BJ (cell line): ENCODE results near the gene CHML. TPM values are rescaled to one million over a fixed set of nuclear protein-coding genes. Genes with fewer than 3 reads are reported as not detected.

ENCODE experiments used
- CTCF ChIA-PET: fragments of 350-600 bp; formaldehyde crosslinking; extraction: SDS; loops from one replicate; lab custom pipeline; 2021; ENCODE audit warnings: antibody characterized with exemption, inconsistent platforms; lab: Yijun Ruan, JAX
- POLR2A ChIA-PET: fragments of 300-600 bp; sonication (Branson Sonifier 250); formaldehyde crosslinking; extraction: SDS; loops from one replicate; lab custom pipeline; 2021; ENCODE audit warnings: antibody characterized with exemption; lab: Charles Lee
- DNase-seq: peaks from one replicate; pipeline ENCODE4 v3.0.0-alpha.2; 2011; ENCODE audit warnings: low read depth
- H3K27me3 ChIP-seq: 2 replicates; pipeline ENCODE4 v1.6.0; 2011; ENCODE audit warnings: low read length; ENCODE audit not compliant: control insufficient read depth, insufficient read depth
- H3K36me3 ChIP-seq: 2 replicates; pipeline ENCODE4 v1.5.1; 2011; ENCODE audit warnings: low read length; ENCODE audit not compliant: control insufficient read depth, insufficient read depth
- H3K4me3 ChIP-seq: 2 replicates; pipeline ENCODE4 v1.5.1; 2011; ENCODE audit warnings: low read depth, mild to moderate bottlenecking, control low read depth, low read length
- CTCF ChIP-seq: IDR thresholded peaks from 2 replicates; pipeline ENCODE4 v1.5.1; 2011; ENCODE audit warnings: low read depth, mild to moderate bottlenecking, control low read depth, inconsistent platforms, low read length, moderate library complexity; ENCODE audit not compliant: insufficient read depth
- polyA plus RNA-seq: library from polyadenylated mRNA; depleted of rRNA; stranded (reverse); fragments of >200 nt; gene quantifications from 2 replicates; pipeline ENCODE4 v1.2.3, GENCODE V29; 2011

The CHML gene
- polyA plus RNA-seq, 1 experiment: 8.4 TPM

DNA sequence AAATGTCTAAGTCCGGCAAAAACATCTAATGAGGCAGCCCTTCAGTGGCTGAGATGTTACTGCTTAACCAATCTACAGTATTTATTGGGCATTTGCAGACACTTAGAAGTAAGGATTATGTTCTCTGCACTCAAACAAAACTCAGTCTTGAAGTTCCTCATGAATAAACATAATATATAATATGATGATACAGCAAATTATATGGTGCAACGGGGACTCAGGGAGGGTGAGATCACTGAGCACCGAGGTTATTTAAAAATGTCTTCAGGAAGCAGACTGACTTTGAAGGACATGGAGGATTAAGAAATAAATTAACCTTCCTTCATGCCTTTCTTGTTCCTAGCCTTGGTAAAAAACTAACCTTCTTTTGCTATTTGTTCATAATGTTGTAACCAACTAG lies 39.8 kb upstream of the CHML start:
- POLR2A ChIA-PET: no interaction called here

DNA sequence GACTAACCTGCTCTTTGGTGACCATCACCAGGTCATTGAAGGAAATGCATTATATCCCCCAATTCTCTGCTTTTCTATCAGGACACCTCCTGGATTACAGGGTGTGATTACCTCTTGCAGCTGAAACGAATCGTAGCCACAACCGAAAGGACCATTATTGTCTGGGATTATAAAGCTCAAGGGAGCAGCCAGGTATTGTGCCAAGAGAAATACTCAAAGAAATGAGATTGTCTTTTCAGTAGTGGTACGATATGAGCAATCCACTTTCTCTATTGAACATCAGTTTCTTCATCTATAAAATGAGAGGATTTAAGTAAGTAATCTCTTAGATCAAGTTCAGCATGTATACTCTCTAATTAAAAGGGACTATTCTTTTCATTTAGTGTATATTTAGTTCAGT lies 39.2 kb upstream of the CHML start:
- TF ChIP-seq CTCF: no peak
- ChIA-PET POLR2A (no interaction called here), CTCF (interaction anchor here (0.9 kb wide), 2 partner anchors 23 to 38 kb away, joined by 3 read pairs; no protein-coding TSS in a partner anchor)
- Histone ChIP-seq H3K4me3 (no peak overlapping the region), H3K36me3 (no peaks in the 10 kb centered on the region), H3K27me3 (peaks cover 3% of the 10 kb centered on the region)
- DNase-seq: no peak

More for the DNA sequence above, 39.8 kb upstream of the CHML start:
- H3K4me3 ChIP-seq: no peak overlapping the region
- H3K36me3 ChIP-seq: no peaks in the 10 kb centered on the region
- TF ChIP-seq CTCF: no peak
- CTCF ChIA-PET: interaction anchor here (0.9 kb wide), 1 partner anchor 38 kb away, joined by 3 read pairs; no protein-coding TSS in a partner anchor
- DNase-seq: no peak
- peaks cover 3% of the 10 kb centered on the region for H3K27me3 ChIP-seq

GRCh38 chr1:241678536-241678935 lies 38.4 kb upstream of the CHML start:
- no peak for TF ChIP-seq CTCF
- DNase-seq: no peak
- ChIA-PET CTCF (interaction anchor here (0.9 kb wide), 1 partner anchor 22 kb away, joined by 3 read pairs; no protein-coding TSS in a partner anchor), POLR2A (no interaction called here)
- Histone ChIP-seq H3K4me3 (no peak overlapping the region), H3K36me3 (no peaks in the 10 kb centered on the region), H3K27me3 (peaks cover 3% of the 10 kb centered on the region)

DNA sequence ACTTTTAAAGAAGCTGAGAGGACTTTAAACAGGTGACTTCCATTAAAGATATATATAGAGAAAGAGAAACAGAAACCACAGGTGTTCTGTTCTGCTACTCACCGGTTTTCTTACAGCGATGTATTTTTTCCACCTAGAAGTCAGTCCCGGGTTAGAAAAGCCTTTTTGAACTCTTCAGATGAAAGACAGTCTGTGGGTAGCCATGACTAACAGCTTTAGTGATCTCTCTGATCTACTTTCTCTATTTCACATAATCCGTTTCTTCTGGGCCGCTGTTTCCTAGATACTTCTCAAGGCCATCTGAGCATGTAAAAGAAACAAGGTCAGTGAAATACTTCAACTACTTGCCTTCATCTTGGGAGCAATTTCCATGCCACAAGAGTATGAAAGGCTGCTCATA lies 37.0 kb upstream of the CHML start:
- peaks cover 3% of the 10 kb centered on the region for H3K27me3 ChIP-seq
- H3K36me3 ChIP-seq: no peaks in the 10 kb centered on the region
- POLR2A ChIA-PET: no interaction called here
- CTCF ChIA-PET: interaction anchor here (0.7 to 0.8 kb wide), 2 partner anchors 9 to 13 kb away, joined by 3 read pairs; no protein-coding TSS in a partner anchor
- no peak for TF ChIP-seq CTCF
- H3K4me3 ChIP-seq: no peak overlapping the region
- no peak for DNase-seq

- POLR2A ChIA-PET: no interaction called here
- CTCF ChIA-PET: no interaction called here
- Histone ChIP-seq H3K36me3 (no peaks in the 10 kb centered on the region), H3K27me3 (peaks cover 3% of the 10 kb centered on the region), H3K4me3 (no peak overlapping the region)
- no peak for DNase-seq
- no peak for TF ChIP-seq CTCF
These were observed 35.8 kb upstream of the CHML start for GRCh38 chr1:241675983-241676382.
